GM12873 (cell line): ENCODE measurements around the gene VPS26A.

Experiments
- TF ChIP-seq, protein P1 (sequence below): IDR thresholded peaks from 2 replicates; pipeline ENCODE4 v1.5.1; 2012; ENCODE audit warnings: low read depth, mild to moderate bottlenecking, moderate library complexity, low read length, control low read depth; ENCODE audit not compliant: insufficient read depth; ENCODE audit errors: missing control alignments

The VPS26A gene

DNA sequence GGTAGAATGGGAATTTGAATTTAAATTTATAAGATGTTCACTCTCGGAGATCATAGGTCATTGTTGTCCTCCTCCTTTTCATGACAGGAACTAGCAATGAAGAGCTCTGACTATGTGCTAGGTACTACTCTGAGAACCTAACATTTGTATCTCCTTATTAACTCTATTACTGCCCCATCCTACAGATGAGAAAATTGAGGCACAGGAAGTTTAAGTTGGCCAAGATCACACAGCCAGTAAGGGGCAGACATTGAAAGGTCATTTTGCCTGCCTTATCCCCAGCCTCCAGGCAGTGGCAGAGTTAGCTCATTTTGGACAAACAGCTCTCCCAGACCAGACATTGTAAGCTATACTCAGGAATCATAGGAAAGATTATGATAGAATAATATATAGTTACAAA is 30.0 kb upstream of the VPS26A start:
- TF ChIP-seq, protein P1, sequence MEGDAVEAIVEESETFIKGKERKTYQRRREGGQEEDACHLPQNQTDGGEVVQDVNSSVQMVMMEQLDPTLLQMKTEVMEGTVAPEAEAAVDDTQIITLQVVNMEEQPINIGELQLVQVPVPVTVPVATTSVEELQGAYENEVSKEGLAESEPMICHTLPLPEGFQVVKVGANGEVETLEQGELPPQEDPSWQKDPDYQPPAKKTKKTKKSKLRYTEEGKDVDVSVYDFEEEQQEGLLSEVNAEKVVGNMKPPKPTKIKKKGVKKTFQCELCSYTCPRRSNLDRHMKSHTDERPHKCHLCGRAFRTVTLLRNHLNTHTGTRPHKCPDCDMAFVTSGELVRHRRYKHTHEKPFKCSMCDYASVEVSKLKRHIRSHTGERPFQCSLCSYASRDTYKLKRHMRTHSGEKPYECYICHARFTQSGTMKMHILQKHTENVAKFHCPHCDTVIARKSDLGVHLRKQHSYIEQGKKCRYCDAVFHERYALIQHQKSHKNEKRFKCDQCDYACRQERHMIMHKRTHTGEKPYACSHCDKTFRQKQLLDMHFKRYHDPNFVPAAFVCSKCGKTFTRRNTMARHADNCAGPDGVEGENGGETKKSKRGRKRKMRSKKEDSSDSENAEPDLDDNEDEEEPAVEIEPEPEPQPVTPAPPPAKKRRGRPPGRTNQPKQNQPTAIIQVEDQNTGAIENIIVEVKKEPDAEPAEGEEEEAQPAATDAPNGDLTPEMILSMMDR = no peak

DNA sequence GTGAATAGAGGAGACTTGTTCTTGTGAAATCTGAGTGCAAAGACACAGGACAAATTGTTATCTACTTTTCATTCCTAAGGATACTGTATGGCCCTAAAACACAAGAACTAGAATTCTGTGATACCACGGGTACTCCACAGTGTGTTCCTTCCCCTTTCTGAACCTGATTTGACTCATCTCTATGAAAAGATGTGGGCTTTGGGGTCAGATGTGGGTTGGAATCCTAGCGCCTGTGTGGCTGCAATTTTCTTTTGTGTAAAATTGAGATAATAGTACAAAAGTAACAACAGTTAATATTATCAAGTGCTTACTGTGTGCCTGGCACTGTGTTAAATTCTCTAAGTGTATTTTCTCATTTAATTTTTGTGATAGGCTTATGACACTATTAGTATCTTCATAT is 27.9 kb upstream of the VPS26A start:
- TF ChIP-seq, protein P1 = no peak

DNA sequence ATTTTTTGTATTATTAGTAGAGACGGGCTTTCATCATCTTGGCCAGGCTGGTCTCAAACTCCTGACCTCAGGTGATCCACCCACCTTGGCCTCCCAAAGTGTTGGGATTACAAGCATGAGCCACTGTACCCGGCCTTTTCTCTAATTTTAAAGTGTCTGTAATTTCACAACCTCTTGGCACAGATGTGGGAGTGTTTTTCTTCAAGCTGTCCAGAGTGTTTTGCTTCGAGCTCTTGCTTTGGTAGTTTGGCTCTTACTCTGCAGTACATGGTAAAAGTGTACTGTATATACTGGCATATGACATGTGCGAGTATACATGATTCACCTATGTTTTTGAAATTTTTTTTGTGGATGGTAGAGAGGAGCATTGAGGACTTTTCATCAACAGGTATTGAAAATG is 26.2 kb upstream of the VPS26A start:
- TF ChIP-seq, protein P1 = no peak

DNA sequence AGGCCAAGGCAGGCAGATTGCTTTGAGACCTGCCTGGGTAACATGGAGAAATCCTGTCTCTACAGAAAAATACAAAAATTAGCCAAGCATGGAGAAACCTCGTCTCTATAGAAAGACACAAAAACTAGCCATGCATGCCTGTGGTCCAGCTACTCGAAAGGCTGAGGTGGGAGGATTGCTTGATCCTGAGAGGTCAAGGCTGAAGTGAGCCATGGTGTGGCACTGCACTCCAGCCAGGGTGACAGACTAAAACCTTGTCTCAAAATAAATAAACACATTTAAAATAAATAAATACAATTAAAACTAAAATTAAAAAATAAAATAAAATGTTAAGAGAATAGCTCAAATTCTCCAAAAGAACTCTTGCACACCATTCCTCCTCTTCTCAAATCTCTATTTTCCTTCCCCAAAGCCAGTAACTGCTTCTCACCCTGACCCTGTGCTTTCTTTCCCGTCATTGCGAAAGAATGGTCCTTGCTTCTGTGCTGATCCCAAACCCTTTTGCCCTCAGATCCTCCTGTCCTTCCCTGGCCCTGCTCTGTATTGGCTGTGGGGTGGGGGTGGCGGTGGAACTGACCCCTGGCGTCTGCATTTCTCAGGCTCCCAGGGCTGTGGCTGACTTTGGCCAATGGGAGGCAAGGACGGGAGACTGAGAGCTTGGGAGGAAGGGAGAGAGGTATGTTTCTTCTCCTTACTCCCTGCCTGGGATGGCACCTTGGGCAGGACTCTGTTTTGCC is 23.7 kb upstream of the VPS26A start:
- TF ChIP-seq, protein P1 = no peak

DNA sequence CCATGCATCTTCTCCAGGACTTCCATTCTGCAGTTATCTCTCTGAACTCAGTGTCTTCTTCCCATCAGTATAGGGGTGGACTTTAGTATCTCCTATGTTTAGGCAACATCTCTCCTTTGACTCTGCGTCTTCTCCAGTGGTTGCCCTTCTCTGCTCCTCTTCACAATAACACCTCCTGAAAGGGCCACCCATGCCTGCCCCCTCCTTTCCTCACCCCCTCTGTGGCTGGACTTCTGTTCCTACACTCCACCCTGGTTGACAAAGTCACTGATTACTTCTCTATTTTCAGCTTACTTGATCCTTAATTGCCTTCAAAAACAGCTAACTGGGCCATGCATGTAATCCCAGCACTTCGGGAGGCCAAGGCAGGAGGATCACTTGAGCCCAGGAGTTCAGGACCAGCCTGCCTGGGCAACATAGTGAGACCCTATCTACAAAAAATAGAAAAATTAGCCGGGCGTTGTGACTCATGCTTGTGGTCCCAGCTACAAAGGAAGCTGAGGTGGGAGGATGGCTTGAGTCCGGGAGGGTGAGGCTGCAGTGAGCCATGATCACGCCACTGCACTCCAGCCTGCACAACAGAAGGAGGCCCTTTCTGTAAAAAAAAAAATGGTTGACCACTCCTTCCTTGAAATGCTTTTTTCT is 22.4 kb upstream of the VPS26A start:
- TF ChIP-seq, protein P1 = no peak

DNA sequence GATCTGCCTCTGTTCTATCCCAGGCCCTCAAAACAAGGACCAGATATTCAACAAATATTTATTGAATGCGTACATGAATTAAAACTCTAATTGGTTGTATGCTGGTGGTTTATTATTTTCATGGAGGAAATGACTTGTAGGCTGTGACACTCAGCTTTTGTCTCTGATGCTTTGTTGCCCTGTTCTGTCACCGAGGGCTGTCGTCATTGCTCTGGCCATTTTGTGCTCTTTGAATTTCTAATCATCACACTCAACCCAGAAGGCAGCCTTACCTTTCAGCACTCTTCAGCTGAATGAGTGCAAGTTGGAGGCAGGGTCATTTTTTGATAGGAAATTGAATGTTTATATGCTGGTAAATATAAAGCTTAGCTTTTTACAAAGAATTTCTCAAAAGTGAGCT is 21.5 kb upstream of the VPS26A start:
- TF ChIP-seq, protein P1 = no peak

DNA sequence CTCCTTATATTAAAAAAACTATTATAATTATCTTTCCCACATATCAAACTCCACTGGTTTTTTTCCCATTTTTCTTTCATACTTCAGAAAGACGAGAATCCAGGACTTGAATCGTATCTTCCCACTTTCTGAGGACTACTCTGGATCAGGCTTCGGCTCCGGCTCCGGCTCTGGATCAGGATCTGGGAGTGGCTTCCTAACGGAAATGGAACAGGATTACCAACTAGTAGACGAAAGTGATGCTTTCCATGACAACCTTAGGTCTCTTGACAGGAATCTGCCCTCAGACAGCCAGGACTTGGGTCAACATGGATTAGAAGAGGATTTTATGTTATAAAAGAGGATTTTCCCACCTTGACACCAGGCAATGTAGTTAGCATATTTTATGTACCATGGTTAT is 20.2 kb upstream of the VPS26A start:
- TF ChIP-seq, protein P1 = no peak
